Measurements from ENCODE around the gene ZNF775.

The ZNF775 gene

DNA sequence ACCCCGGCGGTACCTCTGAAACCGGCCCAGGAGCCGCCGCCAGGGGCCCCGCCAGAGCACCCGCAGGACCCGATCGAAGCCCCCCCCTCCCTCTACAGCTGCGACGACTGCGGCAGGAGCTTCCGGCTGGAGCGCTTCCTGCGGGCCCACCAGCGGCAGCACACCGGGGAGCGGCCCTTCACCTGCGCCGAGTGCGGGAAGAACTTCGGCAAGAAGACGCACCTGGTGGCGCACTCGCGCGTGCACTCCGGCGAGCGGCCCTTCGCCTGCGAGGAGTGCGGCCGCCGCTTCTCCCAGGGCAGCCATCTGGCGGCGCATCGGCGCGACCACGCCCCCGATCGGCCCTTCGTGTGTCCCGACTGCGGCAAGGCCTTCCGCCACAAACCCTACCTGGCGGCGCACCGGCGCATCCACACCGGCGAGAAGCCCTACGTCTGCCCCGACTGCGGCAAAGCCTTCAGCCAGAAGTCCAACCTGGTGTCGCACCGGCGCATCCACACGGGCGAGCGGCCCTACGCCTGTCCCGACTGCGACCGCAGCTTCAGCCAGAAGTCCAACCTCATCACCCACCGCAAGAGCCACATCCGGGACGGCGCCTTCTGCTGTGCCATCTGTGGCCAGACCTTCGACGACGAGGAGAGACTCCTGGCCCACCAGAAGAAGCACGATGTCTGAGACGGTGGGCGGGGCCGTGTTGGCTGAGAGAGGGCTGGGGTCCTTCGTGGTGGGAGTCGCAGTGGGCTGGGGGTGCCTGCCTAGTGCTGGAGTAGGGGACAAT, 6.7 kb upstream of the ZNF775 start:
- POLR2A ChIA-PET = no interaction called here
- DNase-seq (ENCODE audit: extremely low spot score) = no peak
- no peak for TF ChIP-seq NFRKB (IDR thresholded peaks at IDR 0.05)
- no peak for TF ChIP-seq PKNOX1 (IDR thresholded peaks at IDR 0.05)
- TF ChIP-seq ARNT (IDR thresholded peaks at IDR 0.05) = no peak
- TF ChIP-seq LEF1 (IDR thresholded peaks at IDR 0.05; ENCODE audit: borderline replicate concordance) = no peak
- TF ChIP-seq ELF4 (IDR thresholded peaks at IDR 0.05) = no peak
- no peak for TF ChIP-seq HDGF (IDR thresholded peaks at IDR 0.05; ENCODE audit: borderline replicate concordance)
- TF ChIP-seq FOXK2 (IDR thresholded peaks at IDR 0.05) = no peak
- TF ChIP-seq TARDBP (IDR thresholded peaks at IDR 0.05) = no peak
- CTCF ChIA-PET = no interaction called here

- no peak for TF ChIP-seq FOXK2 (IDR thresholded peaks at IDR 0.05)
- TF ChIP-seq HDGF (IDR thresholded peaks at IDR 0.05; ENCODE audit: borderline replicate concordance) = no peak
- TF ChIP-seq PKNOX1 (IDR thresholded peaks at IDR 0.05) = no peak
- ChIA-PET POLR2A (interaction anchor here (0.6 to 1.2 kb wide), 2 partner anchors 38 to 42 kb away, joined by 3 to 4 read pairs; no protein-coding TSS in a partner anchor), CTCF (no interaction called here)
- no peak for DNase-seq (ENCODE audit: extremely low spot score)
Observed at GRCh38 chr7:150373049-150373801, 5.9 kb upstream of the ZNF775 start.

DNA sequence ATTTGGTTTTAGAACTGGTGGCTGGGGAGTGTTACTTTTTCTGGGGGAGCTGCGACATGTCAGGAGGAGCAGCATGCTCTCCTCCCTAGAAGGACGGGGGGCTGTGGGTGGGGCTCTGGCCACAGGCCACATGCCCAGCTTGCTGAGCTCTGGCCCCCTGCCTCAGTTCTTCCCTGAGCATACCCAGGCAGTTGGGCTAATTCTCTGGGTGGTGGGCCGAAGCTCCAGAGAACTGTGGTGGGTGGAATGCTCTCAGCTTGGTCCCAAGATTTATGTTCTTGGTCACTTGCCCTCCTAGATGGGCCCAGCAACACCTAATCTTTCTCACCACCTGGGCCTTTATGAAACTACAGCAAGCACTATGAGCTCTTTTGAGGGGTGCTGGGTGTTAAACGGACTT, 5.1 kb upstream of the ZNF775 start:
- TF ChIP-seq CTBP1 (IDR thresholded peaks at IDR 0.05; ENCODE audit: borderline replicate concordance) (no peak), NFRKB (IDR thresholded peaks at IDR 0.05) (no peak), ZNF384 (IDR thresholded peaks at IDR 0.05) (no peak), HDGF (IDR thresholded peaks at IDR 0.05; ENCODE audit: borderline replicate concordance) (no peak), BHLHE40 (IDR thresholded peaks at IDR 0.05; ENCODE audit: borderline replicate concordance) (no peak), TARDBP (IDR thresholded peaks at IDR 0.05) (no peak)
- ChIA-PET CTCF (interaction anchor here (0.7 kb wide), 1 partner anchor 556 kb away, joined by 3 read pairs; no protein-coding TSS in a partner anchor), POLR2A (interaction anchor here (0.6 to 2.0 kb wide), 3 partner anchors 31 to 41 kb away, joined by 3 to 4 read pairs (median 4); a partner anchor contains a TSS)
- no peak for DNase-seq (ENCODE audit: extremely low spot score)

DNA sequence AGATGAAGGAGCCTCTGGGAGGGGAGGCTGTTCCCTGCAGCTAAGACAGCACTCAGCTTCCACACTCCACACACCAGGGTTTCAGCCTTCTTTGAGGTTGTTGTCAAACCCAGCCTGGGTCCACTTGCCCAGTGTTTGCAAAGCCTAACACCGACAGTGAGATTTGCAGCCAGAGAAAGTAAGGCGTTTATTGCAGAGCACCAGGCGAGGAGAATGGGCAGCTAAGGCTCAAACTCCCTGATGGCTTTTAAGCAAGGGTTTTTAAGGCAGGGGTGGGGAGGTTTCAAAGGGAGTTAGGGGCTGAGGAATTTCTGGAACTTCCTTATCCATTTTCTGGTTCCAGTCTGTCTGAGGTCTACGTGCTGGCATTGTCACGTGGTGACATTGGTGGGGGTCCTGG, 4.7 kb upstream of the ZNF775 start:
- no peak for TF ChIP-seq L3MBTL2 (conservative IDR thresholded peaks at IDR 0.05)
- TF ChIP-seq BHLHE40 (IDR thresholded peaks at IDR 0.05; ENCODE audit: borderline replicate concordance) = no peak
- no peak for TF ChIP-seq LEF1 (IDR thresholded peaks at IDR 0.05; ENCODE audit: borderline replicate concordance)
- no peak for TF ChIP-seq FOXK2 (IDR thresholded peaks at IDR 0.05)
- TF ChIP-seq CTBP1 (IDR thresholded peaks at IDR 0.05; ENCODE audit: borderline replicate concordance) = no peak
- no peak for DNase-seq (ENCODE audit: extremely low spot score)
- CTCF ChIA-PET = interaction anchor here (0.7 kb wide), 1 partner anchor 557 kb away, joined by 3 read pairs; no protein-coding TSS in a partner anchor
- POLR2A ChIA-PET = interaction anchor here (1.2 to 2.0 kb wide), 2 partner anchors 30 to 40 kb away, joined by 4 read pairs; a partner anchor contains a TSS

DNA sequence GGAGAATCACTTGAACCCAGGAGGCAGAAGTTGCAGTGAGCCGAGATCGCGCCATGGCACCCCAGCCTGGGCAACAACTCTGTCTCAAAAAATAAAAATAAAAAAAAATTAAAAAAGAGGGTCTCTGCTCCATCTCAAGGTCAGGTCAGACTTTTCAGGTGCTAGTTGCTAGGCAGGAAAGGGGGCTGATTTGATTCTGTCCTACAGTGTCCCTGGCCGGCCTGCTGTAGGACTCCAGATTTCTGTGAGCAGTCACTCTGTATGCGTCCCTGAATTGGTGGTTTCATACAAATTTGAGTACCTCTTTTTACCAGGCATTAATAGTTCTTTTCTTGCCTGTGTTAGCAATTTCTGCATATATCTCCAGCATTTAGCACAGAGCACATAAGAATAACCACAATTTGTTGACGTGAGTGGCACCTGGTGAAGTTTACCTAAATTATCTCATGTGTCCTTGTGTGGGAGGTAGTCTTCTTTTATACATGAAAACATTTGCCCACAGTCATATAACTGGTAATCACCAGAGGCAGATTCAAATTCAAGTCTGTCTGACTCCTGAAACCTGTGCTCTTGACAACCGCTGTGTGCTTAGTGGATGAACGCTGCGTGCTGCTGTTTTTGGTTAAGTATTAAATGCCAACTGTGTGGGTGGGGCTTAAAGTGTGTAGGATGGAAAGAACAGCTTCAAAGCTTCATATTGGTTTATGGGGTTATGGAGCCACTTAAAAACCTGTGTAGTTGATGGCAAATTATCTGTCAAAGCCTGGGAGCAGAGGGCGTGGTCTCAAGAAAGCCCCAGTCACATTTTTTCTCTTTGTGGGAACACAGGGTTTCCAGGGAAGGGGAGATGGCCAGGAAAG, 3.2 kb upstream of the ZNF775 start:
- ChIA-PET POLR2A (interaction anchor here (2.0 kb wide), 1 partner anchor 29 kb away, joined by 4 read pairs; a partner anchor contains a TSS), CTCF (no interaction called here)
- DNase-seq (ENCODE audit: extremely low spot score) = no peak
- TF ChIP-seq NFRKB (IDR thresholded peaks at IDR 0.05) (no peak), HDGF (IDR thresholded peaks at IDR 0.05; ENCODE audit: borderline replicate concordance) (no peak), FOXK2 (IDR thresholded peaks at IDR 0.05) (no peak), CTBP1 (IDR thresholded peaks at IDR 0.05; ENCODE audit: borderline replicate concordance) (no peak), FOXA1 (IDR thresholded peaks at IDR 0.05) (no peak), LEF1 (IDR thresholded peaks at IDR 0.05; ENCODE audit: borderline replicate concordance) (no peak), SP1 (IDR thresholded peaks at IDR 0.05) (no peak), ELF4 (IDR thresholded peaks at IDR 0.05) (no peak), L3MBTL2 (conservative IDR thresholded peaks at IDR 0.05) (no peak), FOXM1 (IDR thresholded peaks at IDR 0.05; ENCODE audit: borderline replicate concordance) (no peak), SUZ12 (IDR thresholded peaks at IDR 0.05) (no peak), TARDBP (IDR thresholded peaks at IDR 0.05) (no peak), PKNOX1 (IDR thresholded peaks at IDR 0.05) (no peak), ARNT (IDR thresholded peaks at IDR 0.05) (no peak), BHLHE40 (IDR thresholded peaks at IDR 0.05; ENCODE audit: borderline replicate concordance) (no peak), ZNF384 (IDR thresholded peaks at IDR 0.05) (no peak)

GRCh38 chr7:150376560-150376959, 2.6 kb upstream of the ZNF775 start:
- TF ChIP-seq ARNT (IDR thresholded peaks at IDR 0.05) (no peak), NFRKB (IDR thresholded peaks at IDR 0.05) (no peak), TARDBP (IDR thresholded peaks at IDR 0.05) (no peak), SP1 (IDR thresholded peaks at IDR 0.05) (no peak), L3MBTL2 (conservative IDR thresholded peaks at IDR 0.05) (no peak), FOXA1 (IDR thresholded peaks at IDR 0.05) (no peak), BHLHE40 (IDR thresholded peaks at IDR 0.05; ENCODE audit: borderline replicate concordance) (no peak), HDGF (IDR thresholded peaks at IDR 0.05; ENCODE audit: borderline replicate concordance) (no peak), FOXM1 (IDR thresholded peaks at IDR 0.05; ENCODE audit: borderline replicate concordance) (no peak), ZNF384 (IDR thresholded peaks at IDR 0.05) (no peak), LEF1 (IDR thresholded peaks at IDR 0.05; ENCODE audit: borderline replicate concordance) (no peak), CTBP1 (IDR thresholded peaks at IDR 0.05; ENCODE audit: borderline replicate concordance) (no peak), PKNOX1 (IDR thresholded peaks at IDR 0.05) (no peak), SUZ12 (IDR thresholded peaks at IDR 0.05) (no peak), FOXK2 (IDR thresholded peaks at IDR 0.05) (no peak)
- ChIA-PET POLR2A (no interaction called here), CTCF (no interaction called here)
- DNase-seq (ENCODE audit: extremely low spot score) = no peak
